Esophagus (tissue), 2 donors: Measurements from ENCODE around the gene SLC39A11. TPM values are rescaled to one million over a fixed set of nuclear protein-coding genes. Genes with fewer than 3 reads are reported as not detected.

Source experiments
- H3K27ac ChIP-seq, 2 donors: one replicate each; pipeline ENCODE4 v1.5.1; 2013; ENCODE audit warnings: low read depth in 2 of 2, mild to moderate bottlenecking in 2 of 2, inconsistent platforms in 1 of 2, low read length in 1 of 2, moderate library complexity in 1 of 2
- H3K27me3 ChIP-seq, 2 donors: one replicate each; pipeline ENCODE4 v1.6.1; 2013; ENCODE audit warnings: low read length in 2 of 2, control low read depth in 1 of 2, mild to moderate bottlenecking in 1 of 2; ENCODE audit not compliant: insufficient read depth in 2 of 2, control insufficient read depth in 1 of 2
- H3K36me3 ChIP-seq, 2 donors: one replicate each; pipeline ENCODE4 v1.6.1; 2013; ENCODE audit warnings: low read length in 1 of 2; ENCODE audit not compliant: control insufficient read depth in 2 of 2, insufficient read depth in 2 of 2
- H3K4me1 ChIP-seq, 2 donors: one replicate each; pipeline ENCODE4 v1.6.1; 2013; ENCODE audit warnings: low read length in 1 of 2; ENCODE audit not compliant: control insufficient read depth in 2 of 2, insufficient read depth in 2 of 2
- H3K4me3 ChIP-seq, 2 donors: one replicate each; pipeline ENCODE4 v1.5.1; 2013; ENCODE audit warnings: low read length in 2 of 2, mild to moderate bottlenecking in 2 of 2, low read depth in 1 of 2, moderate library complexity in 1 of 2
- H3K9me3 ChIP-seq, 2 donors: one replicate each; pipeline ENCODE4 v1.6.1; 2013; ENCODE audit warnings: mild to moderate bottlenecking in 2 of 2, low read depth in 1 of 2, low read length in 1 of 2, moderate library complexity in 1 of 2; ENCODE audit not compliant: control insufficient read depth in 2 of 2, insufficient read depth in 1 of 2
- WGBS, 2 donors: extraction: QIAGEN DNeasy Blood & Tissue Kit; methylation state at CpG; one replicate each; pipeline ENCODE4 v1.1.7; 2013; 5-methylcytosine and 5-hydroxymethylcytosine counted together
- polyA plus RNA-seq, 2 donors: library from polyadenylated mRNA; stranded (reverse); fragments of 200-250 nt; gene quantifications; one replicate each; pipeline ENCODE4 v1.2.3, GENCODE V29; 2013
- donor health status: healthy with polysubstance abuse.
- donor health status: Bipolar disorder and iron deficiency.

The SLC39A11 gene
- polyA plus RNA-seq, 2 donors = 10.6 to 11.7 TPM

DNA sequence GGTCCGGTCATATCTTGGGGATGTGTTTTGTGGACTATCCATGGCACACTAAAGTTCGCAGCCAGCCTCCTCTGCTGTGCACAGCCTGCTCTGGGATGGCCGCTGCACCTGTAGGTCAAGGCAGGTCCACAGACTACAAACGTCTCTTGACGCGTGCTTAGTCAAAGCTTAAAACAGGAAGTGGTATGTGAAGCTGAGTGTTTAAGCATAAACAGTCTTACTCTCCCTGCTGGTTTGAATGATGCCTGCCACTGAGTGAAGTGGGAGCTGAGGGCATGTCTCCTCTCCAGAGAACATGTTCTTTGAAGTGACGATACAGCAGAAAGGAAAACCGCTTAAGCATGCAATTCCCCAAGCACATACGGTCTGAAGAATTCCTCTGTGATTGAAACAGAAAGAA, 365.6 kb downstream of the SLC39A11 start:
- no peak overlapping the region for H3K27ac ChIP-seq

DNA sequence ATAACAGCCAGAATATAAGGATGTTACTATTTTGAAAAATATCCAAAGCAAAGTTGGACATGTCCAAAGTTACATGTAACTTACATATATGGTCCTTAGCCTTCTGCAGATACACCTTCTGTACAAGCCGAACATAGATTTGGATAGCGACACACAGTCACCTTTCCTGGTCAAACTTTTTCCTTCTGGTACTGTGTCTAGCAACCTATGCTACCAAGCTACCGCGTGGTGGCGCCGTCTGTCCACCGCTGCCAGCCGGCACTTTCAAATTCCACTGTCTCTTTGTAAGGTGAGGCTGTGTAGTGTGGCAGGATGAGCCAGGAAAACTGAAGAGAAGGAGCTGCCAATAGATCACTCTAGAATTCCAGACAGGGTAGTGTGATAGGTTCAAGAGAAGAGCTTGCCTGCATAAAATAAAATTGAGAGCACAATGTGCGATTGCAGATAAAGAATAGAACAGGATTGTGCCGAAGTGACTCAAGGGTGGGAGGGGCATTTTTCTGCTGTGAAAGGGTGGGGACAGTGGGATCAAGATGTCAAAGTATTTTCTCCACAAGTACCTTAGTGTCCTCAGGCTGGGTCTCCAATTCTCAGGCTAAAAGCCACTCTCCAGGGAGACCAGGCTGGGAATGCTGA, 366.9 kb downstream of the SLC39A11 start:
- Histone ChIP-seq H3K4me3 (no peak overlapping the region), H3K4me1 (no peaks in the 10 kb centered on the region), H3K27me3 (no peaks in the 10 kb centered on the region), H3K27ac (no peak overlapping the region), H3K36me3 (no peaks in the 10 kb centered on the region), H3K9me3 (no peaks in the 10 kb centered on the region)
- 23% methylated on average over 10 of the region's 10 CpGs for WGBS, 2 donors

More for the DNA sequence above, 365.6 kb downstream of the SLC39A11 start:
- no peaks in the 10 kb centered on the region for H3K27me3 ChIP-seq
- H3K36me3 ChIP-seq = no peaks in the 10 kb centered on the region
- 68 to 76% methylated on average over 9 of the region's 9 CpGs for WGBS, 2 donors
- H3K4me1 ChIP-seq = no peaks in the 10 kb centered on the region
- H3K4me3 ChIP-seq = no peak overlapping the region
- H3K9me3 ChIP-seq = no peaks in the 10 kb centered on the region

DNA sequence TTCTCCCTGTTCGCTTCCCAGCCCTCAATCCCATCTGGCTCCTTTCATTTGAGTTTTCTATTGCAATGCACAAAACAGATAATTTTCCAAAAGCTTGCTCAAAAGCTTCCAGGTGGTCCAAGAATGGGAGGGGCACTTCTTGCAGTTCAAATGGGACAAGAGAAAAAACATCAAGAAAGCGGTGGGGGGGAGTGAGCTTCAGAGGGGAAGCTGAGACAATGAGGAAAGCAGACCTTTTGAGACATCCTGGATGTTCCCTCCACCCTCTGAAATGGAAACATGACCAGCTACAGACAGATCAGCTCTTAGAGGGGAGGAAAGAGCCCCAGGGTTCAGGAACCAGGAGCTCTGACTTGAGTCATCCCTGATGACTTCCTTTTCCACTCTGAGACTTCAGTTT, 368.2 kb downstream of the SLC39A11 start:
- Histone ChIP-seq H3K9me3 (no peaks in the 10 kb centered on the region), H3K27me3 (no peaks in the 10 kb centered on the region), H3K36me3 (no peaks in the 10 kb centered on the region), H3K4me3 (no peak overlapping the region), H3K4me1 (no peaks in the 10 kb centered on the region), H3K27ac (no peak overlapping the region)
- whole genome bisulfite sequencing, 2 donors = 79 to 92% methylated on average over 2 of the region's 2 CpGs

DNA sequence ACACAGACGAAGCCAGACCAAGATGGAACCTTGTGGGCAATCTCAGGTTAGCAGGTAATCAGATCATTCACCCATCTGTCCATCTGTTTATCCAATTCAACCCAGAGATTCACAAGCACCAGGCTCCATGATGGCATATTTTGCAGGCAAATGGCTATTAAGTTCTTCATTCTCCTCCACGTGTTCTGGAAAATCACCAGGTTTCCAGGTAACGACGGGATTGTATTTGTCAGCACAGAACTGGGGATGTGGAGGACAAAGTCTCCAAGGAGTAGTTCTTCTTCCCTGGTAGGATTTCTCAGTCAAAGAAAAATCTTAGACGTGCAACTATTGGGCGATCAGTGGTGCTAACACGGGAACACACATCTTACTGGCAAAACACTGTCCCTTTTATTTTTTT, 368.8 kb downstream of the SLC39A11 start:
- no peaks in the 10 kb centered on the region for H3K9me3 ChIP-seq

DNA sequence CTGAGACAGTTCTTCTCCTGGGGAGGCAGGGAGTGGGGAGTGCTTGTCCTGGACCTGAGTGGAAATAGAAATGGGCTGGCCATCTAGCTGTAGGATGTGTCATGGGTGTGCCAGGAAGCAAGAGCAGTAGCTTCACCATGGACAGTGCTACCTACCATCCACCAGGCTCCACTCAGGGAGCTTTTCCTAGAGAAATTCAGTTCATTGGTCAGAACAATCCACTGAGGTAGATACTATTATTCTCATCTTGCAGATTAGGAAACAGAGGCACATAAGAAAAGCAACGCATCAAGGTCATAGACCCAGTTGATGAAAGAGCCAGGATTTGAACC, 372.0 kb downstream of the SLC39A11 start:
- H3K27me3 ChIP-seq = no peaks in the 10 kb centered on the region
- WGBS, 2 donors = 94 to 99% methylated on average over 1 of the region's 1 CpG
- peaks cover 0 to 6% of the 10 kb centered on the region in 2 donors for H3K4me1 ChIP-seq
- no peak overlapping the region for H3K27ac ChIP-seq
- H3K36me3 ChIP-seq = no peaks in the 10 kb centered on the region
- no peaks in the 10 kb centered on the region for H3K9me3 ChIP-seq
- no peak overlapping the region for H3K4me3 ChIP-seq

More for the DNA sequence above, 368.8 kb downstream of the SLC39A11 start:
- 83 to 89% methylated on average over 7 of the region's 7 CpGs for whole genome bisulfite sequencing, 2 donors
- H3K27me3 ChIP-seq = no peaks in the 10 kb centered on the region
- H3K4me3 ChIP-seq = no peak overlapping the region
- H3K27ac ChIP-seq = no peak overlapping the region
- no peaks in the 10 kb centered on the region for H3K4me1 ChIP-seq
- H3K36me3 ChIP-seq = no peaks in the 10 kb centered on the region

DNA sequence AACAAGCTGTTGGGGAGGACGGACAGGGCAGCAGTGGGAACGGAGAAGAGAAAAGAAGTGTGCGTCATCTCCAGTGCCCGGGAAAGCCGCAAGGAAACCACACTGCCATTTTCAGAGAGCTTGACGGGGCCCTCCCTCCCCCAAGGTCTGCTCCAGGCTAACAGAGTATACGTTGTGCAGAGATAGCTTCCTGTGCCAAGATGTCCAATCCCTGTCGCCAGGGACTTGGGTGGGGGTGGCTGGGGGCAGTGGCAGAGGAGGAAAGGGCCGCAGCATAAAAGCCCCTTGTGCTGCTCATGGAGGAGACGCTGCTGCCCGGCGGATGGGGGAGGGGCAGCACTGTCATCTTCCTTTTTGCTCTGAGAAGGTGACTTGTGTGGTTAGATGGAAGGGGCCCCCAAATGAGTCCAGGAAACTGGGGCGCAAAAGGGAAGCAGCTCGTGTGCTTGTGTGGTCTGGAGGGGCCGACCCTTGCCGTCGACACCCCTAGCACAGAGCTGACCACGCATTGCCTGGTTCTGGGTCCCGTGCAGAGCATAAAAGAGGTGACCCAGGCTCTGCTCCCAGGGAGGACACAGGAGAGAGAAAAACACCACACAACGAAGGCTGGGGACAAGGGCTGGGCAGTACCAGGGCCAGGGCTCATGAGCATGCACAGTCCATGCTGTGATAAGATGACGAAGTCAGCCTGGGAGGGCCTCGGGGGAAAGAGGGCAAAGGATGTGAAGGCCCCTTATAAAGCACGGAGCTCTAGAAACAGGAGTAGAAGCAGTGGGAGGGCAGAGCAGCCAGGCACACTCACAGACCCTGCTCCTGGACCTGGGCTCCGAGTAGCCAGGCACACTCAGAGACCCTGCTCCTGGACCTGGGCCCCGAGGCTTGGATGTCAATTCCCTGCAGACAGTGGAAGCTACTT, 372.7 kb downstream of the SLC39A11 start:
- no peak overlapping the region for H3K27ac ChIP-seq
- H3K9me3 ChIP-seq = no peaks in the 10 kb centered on the region
- H3K4me1 ChIP-seq = peaks cover 0 to 6% of the 10 kb centered on the region in 2 donors
- H3K36me3 ChIP-seq = no peaks in the 10 kb centered on the region
- H3K4me3 ChIP-seq = no peak overlapping the region
- 70 to 71% methylated on average over 25 of the region's 25 CpGs for WGBS, 2 donors
- no peaks in the 10 kb centered on the region for H3K27me3 ChIP-seq

DNA sequence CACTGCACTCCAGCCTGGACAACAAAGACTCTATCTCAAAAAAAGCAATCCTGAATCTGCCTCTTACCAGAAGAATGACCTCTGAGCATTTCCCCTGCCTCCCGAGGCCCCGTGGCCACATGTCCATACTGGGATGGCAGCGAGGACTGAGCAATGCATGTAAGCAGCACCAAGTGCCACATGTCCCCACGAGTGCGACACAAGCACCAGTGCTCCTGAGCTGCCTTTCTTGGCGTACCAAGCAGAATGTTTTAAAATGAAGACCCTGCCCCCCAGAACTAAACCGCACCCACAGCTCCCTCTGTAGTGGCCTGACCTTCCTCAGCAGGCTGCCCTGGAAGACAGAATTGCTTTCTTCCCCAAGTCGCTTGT, 373.3 kb downstream of the SLC39A11 start:
- no peaks in the 10 kb centered on the region for H3K27me3 ChIP-seq
- no peak overlapping the region for H3K27ac ChIP-seq
- H3K4me1 ChIP-seq = peaks cover 0 to 6% of the 10 kb centered on the region in 2 donors
- 81 to 83% methylated on average over 8 of the region's 8 CpGs for WGBS, 2 donors
- H3K36me3 ChIP-seq = no peaks in the 10 kb centered on the region
- H3K4me3 ChIP-seq = no peak overlapping the region
- no peaks in the 10 kb centered on the region for H3K9me3 ChIP-seq

DNA sequence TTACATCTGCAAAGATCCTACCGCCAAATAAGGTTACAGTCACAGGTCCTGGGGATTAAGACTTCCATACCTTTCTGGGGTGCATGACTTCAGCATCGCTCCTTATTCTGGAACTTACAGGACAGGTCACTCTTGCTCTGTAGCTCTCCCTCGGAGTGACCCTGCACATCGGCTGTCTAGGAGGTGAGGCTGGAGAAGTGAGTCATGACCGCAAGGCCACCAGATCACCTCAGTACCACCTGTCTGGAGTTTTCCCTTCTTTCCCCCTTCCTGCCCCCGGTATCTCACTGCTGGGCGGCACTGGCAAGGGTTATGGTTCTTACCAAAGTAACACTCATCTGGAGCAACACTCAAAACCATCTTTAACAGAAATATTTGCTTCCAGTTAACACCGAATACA, 374.8 kb downstream of the SLC39A11 start:
- no peaks in the 10 kb centered on the region for H3K9me3 ChIP-seq
- peaks cover 0 to 6% of the 10 kb centered on the region in 2 donors for H3K4me1 ChIP-seq
- H3K27ac ChIP-seq = no peak overlapping the region
- WGBS, 2 donors = 89% methylated on average over 8 of the region's 8 CpGs
- no peaks in the 10 kb centered on the region for H3K36me3 ChIP-seq
- no peaks in the 10 kb centered on the region for H3K27me3 ChIP-seq
- no peak overlapping the region for H3K4me3 ChIP-seq

DNA sequence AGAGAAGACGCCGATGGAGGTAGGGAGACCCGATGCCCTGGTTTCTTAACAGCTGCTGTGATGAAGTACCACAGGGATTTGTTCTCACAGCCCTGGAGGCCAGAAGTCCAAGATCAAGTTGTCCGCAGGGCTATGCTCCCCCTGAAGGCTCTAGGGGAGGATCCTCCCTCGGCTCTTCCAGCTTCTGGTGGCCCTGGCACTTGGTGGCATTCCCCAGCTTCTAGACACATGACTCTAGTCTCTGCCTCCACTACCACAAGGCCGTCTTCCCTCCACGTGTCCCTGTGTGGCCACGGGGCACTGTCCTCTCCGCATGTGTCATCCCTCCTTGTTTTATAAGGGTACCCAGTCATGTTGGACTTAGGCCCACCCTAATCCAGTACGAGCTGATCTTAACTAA, 375.2 kb downstream of the SLC39A11 start:
- Histone ChIP-seq H3K27ac (no peak overlapping the region), H3K27me3 (no peaks in the 10 kb centered on the region), H3K4me3 (no peak overlapping the region), H3K4me1 (peaks cover 0 to 6% of the 10 kb centered on the region in 2 donors), H3K9me3 (no peaks in the 10 kb centered on the region), H3K36me3 (no peaks in the 10 kb centered on the region)
- WGBS, 2 donors = 85 to 89% methylated on average over 10 of the region's 10 CpGs
